ENCODE data around the gene HES7.
A peak's percentile ranks its signal among the peaks of the same experiment; 100 is the strongest.

DNA sequence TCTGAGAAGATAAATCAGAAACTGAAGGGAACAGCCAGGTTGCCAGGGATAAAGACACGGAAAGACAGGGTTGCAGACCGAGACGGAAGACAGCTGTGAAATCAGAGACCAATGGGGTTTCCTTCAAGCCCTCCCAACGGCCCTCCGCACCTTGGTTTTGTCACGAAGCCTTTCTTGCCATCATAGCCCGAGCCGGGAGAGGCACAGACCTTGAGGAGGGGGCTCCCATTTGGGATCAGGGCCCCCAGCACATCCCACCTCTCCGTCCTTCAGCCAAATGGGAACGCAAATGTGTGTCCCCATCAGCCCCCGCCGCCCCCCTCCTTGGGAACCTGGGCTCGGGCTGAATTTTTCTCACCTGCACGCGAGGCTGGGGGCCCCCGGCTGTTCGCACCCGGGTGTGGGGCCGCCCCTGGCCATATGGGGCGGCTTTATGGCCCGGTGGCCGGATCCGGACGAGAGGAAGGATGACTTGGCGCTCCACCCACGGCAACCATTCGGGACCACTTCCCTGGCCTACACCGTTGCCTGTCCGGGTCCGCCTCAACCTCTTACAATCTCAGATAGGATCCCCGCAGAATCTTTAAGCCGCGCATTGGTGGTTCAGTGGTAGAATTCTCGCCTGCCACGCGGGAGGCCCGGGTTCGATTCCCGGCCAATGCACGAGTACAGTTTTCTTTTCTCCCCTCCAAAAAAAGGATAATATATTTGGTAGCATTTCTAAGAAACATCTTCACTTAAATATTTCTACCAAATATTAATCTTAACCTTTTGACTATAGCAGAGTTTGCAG is 1.4 kb upstream of the HES7 start:
- 0 out of 2 replicates have a peak, but pooled peaks have one; percentile 25 for TF ChIP-seq MYC (IDR thresholded peaks at IDR 0.05; ENCODE audit: low read depth, low read length)
- TF ChIP-seq, protein P1, sequence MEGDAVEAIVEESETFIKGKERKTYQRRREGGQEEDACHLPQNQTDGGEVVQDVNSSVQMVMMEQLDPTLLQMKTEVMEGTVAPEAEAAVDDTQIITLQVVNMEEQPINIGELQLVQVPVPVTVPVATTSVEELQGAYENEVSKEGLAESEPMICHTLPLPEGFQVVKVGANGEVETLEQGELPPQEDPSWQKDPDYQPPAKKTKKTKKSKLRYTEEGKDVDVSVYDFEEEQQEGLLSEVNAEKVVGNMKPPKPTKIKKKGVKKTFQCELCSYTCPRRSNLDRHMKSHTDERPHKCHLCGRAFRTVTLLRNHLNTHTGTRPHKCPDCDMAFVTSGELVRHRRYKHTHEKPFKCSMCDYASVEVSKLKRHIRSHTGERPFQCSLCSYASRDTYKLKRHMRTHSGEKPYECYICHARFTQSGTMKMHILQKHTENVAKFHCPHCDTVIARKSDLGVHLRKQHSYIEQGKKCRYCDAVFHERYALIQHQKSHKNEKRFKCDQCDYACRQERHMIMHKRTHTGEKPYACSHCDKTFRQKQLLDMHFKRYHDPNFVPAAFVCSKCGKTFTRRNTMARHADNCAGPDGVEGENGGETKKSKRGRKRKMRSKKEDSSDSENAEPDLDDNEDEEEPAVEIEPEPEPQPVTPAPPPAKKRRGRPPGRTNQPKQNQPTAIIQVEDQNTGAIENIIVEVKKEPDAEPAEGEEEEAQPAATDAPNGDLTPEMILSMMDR (IDR thresholded peaks at IDR 0.05; ENCODE audit: low read depth, low read length), result no peak
- TF ChIP-seq, protein P2, sequence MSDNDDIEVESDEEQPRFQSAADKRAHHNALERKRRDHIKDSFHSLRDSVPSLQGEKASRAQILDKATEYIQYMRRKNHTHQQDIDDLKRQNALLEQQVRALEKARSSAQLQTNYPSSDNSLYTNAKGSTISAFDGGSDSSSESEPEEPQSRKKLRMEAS (IDR thresholded peaks at IDR 0.05; ENCODE audit: low read depth, low read length), result peak; percentile 24; the same call in 1 of the 2 replicates
